GM19035 (cell line): ENCODE measurements around the gene IDH3G.

Experiments
- ATAC-seq: cut with Tn5 transposase; IDR thresholded peaks from one replicate; pipeline ENCODE4 v1.9.1; 2021; ENCODE audit not compliant: unreplicated experiment

IDH3G gene

DNA sequence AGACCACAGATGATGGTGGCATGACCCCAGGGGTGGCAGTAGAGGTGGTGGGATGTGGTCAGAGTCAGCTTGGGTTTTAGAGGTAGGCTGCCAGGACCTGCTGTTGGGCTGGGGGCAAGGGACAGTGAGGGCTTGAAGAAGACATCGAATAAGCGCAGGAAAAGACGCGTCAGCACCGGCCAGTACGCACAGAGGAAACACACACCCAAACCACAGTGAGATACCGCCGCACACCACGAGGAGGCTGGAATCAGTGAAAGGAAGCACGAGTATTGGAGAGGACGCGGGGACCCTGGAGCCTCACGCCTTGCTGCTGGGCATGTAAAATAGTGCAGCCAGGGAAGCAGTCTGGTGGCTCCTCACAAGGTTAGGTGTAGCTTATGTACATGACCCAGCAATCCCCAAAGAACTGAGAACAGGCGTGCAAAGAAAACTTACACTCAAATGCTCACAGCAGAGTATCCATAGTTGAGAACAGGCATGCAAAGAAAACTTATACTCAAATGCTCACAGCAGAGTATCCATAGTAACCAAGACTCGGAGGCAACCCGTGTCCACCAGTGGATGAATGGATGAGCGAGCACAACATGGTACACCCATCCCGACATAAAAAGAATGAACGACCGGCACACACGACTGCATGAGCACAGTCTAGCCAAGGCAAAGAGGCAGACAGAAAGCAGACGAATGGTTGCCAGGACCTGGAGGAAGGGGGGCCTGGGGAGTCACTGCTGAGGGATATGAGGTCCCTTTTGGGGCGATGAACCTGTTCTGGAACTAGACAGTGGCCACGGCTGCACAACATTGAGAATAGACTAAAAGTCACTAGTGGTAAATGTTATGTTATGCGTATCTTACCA lies 22.9 kb upstream of the IDH3G start:
- ATAC-seq: no peak

DNA sequence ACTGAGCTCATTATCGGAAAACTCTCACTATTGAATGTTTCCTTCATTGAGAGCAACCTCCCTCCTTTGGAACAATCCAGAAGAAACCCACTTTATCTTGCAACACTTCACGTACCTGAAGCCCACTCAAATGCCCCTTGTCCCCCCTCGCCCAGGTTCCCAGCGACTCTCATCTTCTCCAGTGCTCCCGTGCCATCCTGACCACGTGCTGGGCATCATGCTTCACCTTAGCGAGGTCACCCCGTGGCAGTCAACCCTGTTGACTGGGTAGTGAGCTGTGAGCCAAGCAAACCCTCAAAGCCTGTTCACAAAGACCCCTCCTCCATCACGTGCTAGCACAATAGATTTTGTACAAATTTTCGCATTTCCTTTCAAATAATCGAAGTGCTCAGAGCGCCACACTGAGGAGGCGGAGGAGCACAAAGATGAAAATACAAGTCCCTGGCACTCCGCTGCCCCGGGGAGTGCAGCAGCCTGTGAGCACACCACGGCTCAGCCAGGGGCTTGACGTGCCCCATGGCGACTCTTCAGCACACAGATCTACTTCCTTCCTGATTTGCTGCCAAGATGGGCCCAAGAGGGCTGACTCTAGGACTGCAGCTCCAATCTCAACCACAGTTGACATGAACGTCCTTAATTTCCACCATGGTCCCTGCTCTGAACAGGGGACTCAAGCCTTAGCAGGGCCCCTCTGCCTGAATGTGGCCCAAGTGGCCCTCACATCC lies 20.6 kb upstream of the IDH3G start:
- no peak for ATAC-seq

DNA sequence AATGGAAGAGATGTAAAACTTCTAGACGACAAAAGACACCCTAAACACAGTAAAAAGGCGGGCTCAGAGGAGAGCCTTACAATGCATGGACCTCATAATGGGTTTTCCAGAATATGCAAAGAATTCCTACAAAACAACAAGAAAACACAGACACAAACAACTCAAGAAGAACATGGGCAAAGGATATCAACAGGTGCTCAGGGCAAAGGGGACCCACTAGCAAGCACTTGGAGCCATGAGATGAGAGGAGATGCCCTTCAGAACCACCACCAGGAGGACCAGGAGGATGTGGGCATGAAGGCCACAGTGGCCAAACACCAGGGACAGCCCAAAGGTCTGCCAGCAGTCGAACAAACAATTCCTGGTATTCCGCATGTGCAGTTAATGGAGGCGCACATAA lies 19.0 kb upstream of the IDH3G start:
- ATAC-seq: no peak

DNA sequence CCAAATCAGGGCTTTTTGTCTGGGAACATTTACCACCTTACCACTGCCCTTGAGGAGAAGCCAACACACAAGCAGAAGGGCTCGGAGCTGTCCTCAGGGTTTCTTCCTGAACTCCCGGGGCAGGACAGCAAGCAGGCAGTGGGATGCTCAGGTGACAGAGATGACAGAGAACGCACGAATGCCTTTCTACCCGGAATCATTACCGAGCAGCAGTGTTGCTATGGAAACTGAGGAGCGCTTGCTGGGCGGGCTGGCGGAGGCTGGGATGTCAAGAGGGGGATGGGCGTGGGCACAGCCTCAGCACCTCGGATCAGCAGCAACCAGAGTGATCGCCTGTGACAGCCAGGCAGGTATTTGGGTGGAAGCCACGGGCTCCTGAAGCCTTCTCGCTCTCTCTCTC lies 18.0 kb upstream of the IDH3G start:
- ATAC-seq: no peak

DNA sequence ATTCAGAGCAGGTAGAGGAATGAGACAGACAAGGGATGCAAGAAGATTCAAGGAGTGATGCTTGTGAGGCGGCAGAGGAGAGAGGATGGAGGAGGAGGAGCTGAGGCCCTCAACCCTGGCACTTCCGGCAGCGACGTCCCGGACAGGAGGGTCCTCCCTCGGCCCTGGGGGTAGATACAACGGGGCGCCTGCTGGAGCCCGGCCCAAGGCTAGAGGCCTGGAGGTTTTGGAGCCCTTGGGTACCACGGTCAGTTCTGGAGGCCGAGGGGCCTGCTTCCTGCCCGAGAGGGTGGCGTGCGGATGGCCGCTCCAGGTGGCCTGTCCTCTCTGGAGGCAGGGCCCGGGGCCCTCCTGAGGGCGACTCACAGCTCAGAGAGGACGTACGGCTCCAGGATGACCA lies 13.8 kb upstream of the IDH3G start:
- ATAC-seq: no peak

DNA sequence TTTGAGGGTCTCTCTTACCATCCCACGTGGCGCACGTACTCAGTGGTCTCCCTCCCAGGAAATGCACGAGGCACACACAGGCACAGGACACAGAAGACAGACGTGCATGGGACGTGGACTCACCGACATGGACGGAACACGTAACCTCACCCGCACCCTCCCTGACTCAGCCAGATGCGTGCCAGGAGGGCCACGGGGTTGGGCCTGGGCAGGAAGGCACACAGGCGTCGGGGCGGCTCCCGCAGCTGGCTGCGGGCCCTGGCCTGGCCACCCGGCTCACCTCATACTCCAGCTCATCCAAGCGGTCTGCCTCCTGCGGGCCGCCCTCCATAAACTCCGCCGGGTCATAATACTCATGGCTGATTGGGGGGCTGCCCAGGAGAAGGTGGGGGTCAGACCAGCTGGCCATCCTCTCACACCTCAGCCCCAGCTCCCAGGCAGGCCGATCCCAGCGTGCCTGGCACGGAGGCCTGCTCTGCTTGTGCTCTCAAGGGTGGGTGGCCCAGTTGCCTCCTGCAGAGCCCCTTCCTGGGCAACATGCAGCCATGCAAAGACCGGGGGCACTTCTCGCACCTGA lies 12.9 kb upstream of the IDH3G start:
- no peak for ATAC-seq

DNA sequence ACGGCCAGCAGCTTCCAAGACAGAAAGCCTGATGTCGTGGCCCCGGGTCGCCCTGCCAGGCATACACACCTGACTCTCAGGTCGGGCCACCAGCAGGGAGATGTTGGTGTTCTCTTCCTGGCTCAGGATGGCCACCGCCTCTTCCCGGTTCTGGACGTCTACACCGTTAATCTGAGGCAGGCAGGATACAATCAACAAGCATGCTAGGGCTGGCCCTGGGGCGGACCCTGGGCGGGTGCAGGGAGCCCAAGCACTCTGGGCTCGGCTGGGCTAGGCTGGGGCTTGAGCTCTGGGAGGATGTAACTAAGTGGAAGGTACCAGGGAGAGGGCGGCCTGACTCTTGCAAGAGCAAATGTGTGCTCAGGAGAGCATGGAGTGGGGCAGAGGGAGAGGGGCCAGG lies 11.3 kb upstream of the IDH3G start:
- ATAC-seq: no peak

DNA sequence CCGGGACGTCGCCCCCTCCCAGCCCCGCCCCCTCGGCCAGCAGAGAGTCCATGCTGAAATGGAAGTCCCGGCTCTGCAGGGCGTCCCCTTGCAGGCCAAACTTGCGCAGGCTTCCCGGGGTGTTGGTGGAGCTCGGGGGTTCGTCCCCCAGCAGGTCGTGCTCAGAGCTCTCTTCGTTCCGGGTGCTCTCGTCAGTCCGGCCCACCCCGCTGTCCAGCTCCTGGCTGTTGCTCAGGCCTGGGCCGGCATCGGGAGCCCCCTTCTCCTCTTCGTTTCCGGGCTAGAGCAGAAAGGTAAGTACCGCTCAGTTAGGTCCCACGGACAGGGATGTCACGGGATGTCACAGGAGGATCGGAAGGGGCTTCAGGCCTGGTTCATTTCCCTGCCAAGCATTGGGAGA lies 10.4 kb upstream of the IDH3G start:
- no peak for ATAC-seq

DNA sequence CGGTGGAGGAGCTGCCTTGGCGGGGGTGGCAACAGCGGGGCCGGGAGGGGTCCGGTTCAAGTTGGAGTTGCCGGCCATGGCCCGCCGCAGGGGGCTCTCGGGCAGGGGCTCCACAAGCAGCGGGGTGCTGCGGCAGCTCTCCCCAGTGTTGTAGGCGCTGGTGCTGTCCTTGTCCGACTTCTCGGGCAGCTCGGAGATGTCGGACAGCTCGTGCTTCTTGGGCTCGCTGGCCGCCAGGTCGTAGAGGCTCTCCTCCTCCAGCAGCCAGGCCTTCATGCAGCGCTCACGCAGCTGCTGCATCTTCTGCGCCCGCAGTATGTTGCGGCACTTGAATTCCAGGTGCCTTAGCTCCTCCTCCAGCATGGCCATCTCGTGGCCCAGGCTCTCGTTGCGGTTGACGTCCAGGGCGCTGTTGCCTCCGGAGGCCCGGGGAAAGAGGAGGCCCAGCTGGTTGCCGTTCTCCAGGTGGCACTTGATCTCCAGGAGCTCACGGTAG lies 10.0 kb upstream of the IDH3G start:
- no peak for ATAC-seq

DNA sequence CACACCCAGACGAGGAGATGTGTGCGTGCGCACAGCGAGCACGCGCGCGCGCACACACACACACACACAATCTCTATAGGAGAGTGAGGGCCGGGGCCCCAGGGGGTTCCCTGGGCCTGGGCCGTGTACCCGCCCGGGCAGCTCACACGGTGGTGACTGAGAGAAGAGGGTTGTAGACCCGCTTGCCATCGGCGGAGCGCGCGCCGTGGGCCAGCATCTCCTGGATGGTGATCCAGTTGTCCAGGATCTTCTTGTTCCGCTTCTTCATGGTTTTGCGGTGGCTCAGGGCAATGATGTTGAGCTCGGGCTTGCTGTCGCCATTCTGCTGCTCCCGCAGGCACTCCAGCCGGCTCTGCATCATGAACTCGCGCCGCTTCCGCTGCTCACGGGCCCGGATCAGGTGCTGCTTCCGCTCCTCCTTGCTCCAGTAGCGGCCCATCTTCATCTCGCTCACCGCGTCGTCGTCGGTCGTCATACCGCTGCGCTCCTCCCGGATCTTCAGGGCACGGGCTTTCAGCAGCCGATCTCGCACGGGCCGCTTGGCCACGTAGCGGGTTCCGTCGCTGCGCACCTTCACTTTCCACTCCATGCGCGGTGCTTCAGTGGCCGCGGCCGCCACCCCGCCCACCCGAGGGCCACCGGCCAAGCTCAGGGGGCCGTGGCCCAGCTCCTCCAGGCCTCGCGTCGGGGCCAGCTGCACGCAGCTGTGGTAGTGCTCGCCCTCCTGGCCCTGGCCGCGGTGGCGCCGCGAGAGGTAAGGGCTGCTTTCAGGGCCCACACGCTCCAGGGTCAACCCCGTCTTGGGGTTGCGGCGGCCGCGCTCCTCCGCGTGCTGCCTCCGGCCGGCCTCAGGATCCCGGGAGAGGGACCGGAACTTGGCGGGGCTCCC lies 9.3 kb upstream of the IDH3G start:
- ATAC-seq: no peak

DNA sequence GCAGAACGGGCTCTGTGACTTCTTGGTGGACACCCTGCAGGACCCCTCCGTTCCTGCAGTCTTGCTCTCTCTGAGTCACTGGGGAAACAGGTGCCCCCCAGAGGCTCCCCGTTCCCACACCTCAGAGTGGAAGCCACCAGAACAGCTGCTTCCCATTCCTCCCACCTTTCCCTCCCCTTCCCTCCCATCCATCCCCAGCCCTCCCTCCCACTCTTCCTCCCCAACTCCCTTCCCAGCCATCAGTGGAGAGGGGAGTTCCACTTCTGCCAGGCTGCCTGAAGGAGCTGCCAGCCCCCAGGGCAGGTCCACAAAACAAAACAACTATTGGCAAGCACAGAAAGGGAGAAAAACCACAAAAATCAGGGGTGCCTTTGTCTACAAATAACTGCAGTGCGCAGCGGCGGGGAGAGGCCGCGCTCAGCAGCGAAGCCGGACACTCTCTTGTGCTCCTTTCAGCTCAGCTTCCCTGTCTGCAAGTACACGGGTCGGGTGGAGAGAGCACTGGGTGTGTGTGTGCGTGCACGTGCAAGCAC lies 8.4 kb upstream of the IDH3G start:
- no peak for ATAC-seq

DNA sequence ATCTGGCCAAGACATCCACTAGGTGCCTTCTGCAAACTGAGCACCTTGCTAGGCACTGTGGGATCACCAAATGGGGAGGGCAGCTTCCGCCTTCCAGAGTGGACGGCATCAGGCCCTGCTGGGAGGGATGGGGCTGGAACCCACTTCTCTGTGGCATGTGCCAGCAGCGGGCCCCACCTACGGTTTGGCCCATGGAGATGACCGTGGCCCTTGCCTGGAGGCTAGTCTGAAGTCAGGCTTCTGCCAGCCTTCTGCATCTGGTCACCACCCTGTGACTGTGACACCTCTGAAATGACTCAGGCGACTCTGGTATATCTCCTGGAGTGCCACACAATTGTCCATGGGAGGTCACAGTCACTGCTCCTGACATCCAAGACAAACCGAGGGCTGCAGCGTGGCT lies 7.5 kb upstream of the IDH3G start:
- ATAC-seq: no peak

DNA sequence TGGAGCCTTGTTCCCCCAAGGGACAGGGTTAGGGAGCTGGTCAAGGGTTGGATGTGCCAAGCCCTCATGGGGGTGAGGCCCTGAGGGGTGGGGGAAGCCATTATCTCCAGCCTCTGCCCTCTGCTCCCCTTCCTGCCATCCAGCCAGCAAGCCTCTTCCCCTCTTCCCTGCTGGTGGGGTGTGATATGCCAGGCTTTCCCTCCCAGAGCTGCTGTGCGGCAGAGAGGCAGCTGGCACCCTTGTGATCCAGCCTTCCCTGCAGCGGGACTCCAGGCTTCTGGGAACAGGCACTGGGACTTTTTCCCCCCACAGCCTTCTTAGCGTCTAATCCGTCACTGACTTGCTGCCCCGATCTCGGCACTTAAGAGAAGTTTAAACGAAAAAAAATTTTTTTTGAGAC lies 6.6 kb upstream of the IDH3G start:
- no peak for ATAC-seq

DNA sequence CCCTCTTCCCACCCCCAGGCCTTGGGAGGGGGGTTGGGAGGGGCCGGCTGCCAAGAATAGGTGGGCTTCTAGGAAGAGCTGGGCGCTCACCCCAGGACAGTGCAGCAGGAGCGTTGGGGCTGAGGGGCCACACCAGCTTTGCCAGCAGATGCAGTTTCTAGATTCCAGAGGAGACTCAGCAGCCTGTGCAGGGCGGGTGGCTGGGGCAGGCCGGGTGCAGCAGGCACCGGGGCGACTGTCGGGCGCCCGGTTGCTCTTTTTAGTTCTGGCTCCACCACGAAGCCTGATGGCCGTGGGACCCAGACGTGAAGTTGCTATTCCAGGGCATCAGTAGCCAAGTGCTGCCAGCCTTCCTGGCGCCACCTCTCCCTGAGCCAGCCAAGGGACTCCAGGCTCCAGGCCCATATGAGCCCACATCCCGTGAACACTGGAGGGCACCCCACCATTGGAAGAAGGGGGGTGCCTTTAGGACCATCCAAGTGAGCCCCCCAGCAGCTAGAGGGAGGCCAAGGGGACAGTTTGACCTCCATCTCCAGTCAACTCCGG lies 6.1 kb upstream of the IDH3G start:
- no peak for ATAC-seq

DNA sequence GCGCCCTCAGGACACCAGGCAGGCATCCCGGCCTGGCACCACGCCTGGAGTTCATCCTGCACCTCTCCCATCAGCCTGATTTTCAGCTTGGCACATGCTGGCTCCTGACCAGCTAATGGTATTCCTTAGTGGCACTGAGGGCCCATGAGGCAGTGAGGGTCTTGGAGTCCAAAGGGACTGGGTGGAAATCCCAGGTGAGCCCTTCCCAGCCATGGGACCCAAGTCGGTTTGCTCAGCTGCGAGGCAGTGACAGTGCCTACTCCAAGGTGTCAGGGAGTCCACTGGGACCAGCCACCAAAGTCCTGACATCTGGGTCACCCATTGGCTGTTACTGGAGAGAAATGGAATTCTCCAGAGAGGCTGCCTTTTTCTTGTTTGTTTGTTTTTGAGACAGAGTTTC lies 5.2 kb upstream of the IDH3G start:
- ATAC-seq: no peak

DNA sequence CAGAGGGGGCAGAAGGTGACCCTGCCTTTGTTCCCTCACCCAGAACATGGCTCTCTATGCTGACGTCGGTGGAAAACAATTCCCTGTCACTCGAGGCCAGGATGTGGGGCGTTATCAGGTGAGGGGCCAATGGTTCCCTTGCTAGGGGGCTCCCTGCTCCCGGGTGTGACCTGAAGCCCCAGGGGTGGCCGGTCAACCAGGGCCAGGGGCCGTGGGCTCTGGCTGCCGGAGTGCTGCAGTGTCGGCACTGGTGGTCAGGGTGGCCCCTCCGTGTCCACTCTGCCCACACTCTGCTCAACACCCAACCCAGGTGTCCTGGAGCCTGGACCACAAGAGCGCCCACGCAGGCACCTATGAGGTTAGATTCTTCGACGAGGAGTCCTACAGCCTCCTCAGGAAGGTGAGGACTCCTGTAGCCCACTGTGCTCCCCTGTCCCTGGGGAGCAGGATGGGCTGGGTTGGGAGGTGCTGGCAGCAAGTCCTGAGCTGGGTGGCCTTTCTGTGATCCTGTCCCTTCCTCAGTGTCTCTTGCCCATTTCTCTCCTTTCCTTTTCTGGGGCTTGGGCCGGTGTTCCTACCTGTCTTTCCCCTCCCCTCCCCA lies 3.3 kb upstream of the IDH3G start:
- ATAC-seq: no peak

DNA sequence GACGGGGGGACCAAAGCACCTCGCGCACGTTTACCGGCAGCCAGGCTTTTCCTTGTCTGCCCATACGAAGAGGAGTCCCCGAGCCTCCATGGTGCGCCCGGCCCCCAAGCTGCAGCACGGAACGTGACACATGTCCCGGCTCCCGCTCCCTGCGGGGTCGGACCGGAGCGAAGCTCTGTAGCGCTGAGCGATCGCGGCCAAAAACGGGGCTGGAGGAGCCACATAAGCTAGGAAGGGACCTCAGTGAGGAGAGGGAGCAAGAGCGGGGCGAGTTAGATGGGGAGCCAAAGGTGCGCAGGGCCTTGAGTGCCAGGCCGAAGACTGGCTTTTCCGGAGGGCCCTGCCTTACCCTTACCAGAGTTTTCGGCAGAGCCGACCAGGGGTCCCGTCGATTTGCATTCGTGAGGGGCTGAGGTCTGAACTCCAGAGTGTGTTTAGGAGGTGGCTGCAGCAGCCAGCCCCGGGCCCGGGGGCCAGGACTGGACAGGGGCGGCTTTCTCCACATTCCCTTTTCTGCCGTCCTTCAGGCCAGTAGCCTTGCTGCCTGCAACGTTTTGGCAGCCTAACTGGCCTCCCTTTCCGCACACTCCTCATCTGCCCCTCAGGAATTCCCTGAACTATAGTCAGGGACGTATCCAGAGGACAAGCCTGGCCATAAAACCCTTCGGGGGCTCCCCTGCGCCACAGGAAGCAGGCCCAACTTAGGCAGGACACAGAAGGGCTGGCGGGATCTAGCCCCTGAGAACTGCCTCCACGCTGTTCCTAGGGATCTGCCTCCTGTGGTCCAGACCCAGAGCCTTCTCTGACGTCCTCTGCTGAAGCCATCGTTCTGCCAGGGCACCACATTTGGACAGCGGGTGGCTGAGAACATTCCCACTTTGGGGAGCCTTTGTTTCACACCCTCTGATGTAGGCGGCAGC lies 982 bp upstream of the IDH3G start:
- peak; percentile 2 for ATAC-seq

DNA sequence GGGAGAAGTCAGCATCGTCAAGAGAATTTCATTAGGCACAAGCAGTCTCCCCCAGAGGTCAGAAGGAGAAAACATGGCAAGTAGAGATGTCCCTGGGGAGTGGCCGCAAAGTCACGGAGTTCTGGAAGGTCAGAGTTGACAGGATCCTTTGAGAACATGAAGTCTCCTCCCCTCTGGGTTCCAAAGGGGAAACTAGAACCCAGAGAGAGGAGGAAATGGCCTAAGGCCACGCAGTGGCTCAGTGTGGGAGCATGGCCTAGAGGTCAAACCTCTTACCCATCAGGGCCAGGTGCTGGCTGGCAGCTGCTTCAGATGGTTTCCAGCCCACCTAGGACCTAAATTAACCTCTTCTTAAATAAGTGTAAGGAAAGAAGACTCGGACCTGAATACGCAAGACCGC lies 884 bp downstream of the IDH3G start:
- ATAC-seq: no peak

DNA sequence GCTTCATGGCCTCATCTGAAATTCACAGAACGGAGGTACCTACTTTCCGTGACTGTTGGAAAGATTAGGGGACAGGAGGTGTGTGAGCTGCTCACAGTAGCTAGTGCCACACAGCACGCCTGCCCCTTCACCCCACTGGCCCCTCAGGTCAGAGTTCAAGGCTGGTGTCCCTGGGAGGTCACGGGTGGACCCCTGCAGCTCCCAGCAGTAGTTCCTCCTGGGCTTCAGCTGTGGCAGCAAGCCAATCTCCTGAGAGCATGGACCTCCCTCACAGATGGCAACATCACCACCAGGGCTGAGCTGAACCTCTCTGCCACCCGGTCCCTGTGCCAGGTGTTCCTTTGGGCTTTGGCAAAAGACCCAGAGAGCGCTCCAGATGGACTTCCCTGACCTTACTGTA lies 1.8 kb downstream of the IDH3G start:
- no peak for ATAC-seq
